Right lobe of liver (tissue), 6 donors: Measurements from ENCODE around the gene NTNG2. TPM values are rescaled to one million over a fixed set of nuclear protein-coding genes. Genes with fewer than 3 reads are reported as not detected.

ENCODE experiments used
- ATAC-seq, 4 donors: fragments of 200-7000 bp; cut with Tn5 transposase; one replicate each; pipeline ENCODE4 v1.9.1; 2020; ENCODE audit warnings: mild to moderate bottlenecking in 4 of 4, moderate library complexity in 4 of 4
- DNase-seq, 3 donors: peaks; one replicate each; pipeline ENCODE4 v3.0.0-alpha.2; 2020
- H3K27ac ChIP-seq, 3 donors: fragments of 200-600 bp; one replicate each; pipeline ENCODE4 v1.8.0; 2022
- H3K27me3 ChIP-seq, 2 donors: fragments of 200-600 bp; one replicate each; pipeline ENCODE4 v1.8.0; 2022
- H3K36me3 ChIP-seq, 4 donors: fragments of 200-600 bp; sonication (generic) in 1 of 4; one replicate each; pipeline versions ENCODE4 v1.5.1 to v1.8.0; 2017 to 2022; ENCODE audit warnings: control low read depth in 1 of 4
- H3K4me1 ChIP-seq, 4 donors: fragments of 200-600 bp; sonication (generic) in 1 of 4; one replicate each; pipeline versions ENCODE4 v1.5.1 to v1.8.0; 2017 to 2022; ENCODE audit warnings: control low read depth in 1 of 4
- H3K4me3 ChIP-seq, 3 donors: fragments of 200-600 bp; one replicate each; pipeline ENCODE4 v1.8.0; 2022
- H3K9me3 ChIP-seq, 4 donors: fragments of 200-600 bp; sonication (generic) in 1 of 4; one replicate each; pipeline versions ENCODE4 v1.5.1 to v1.8.0; 2017 to 2022; ENCODE audit warnings: control low read depth in 1 of 4
- POLR2A ChIP-seq: fragments of 450-650 bp; IDR thresholded peaks from one replicate; pipeline ENCODE4 v1.6.1; 2017; ENCODE audit warnings: antibody characterized with exemption, mild to moderate bottlenecking
- WGBS: methylation state at CpG from one replicate; pipeline ENCODE4 v1.1.6; 2018; ENCODE audit warnings: low coverage, low lambda C conversion rate; ENCODE audit not compliant: insufficient coverage; ENCODE audit errors: missing lambda C conversion rate; 5-methylcytosine and 5-hydroxymethylcytosine counted together
- intact Hi-C, 2 donors: fragments of 100-400 bp; cut with DNase I; formaldehyde crosslinking; loops; one replicate each; pipeline versions ENCODE4 v1.11.2 to v1.14.1; 2022
- total RNA-seq, 6 experiments: library from RNA; depleted of rRNA in 2 of 6; stranded (reverse); fragments of >200 nt in 2 of 6; fragmentation: NEBNext Ultra II Directional in 3 of 6; extraction: Animal tissue kit (Norgen Biotek cat#: 25700) in 3 of 6; gene quantifications; one replicate each; pipeline versions ENCODE4 v1.1.0 to v1.2.4, GENCODE V29; 2016 to 2023
- TF ChIP-seq, protein P1 (sequence below), 4 donors: fragments of 200-600 bp in 3 of 4; fragments of 450-650 bp in 1 of 4; IDR thresholded peaks; one replicate each; pipeline versions ENCODE4 v1.5.1 to v1.8.0; 2016 to 2022; ENCODE audit warnings: antibody characterized with exemption in 4 of 4, mild to moderate bottlenecking in 2 of 4
- donor health status: DM: no; HTN: yes; CAD: no.
- donor health status: DM: no; HTN: no; CAD: no.
- donor health status: DM: no; HTN: no; CAD: no.
- donor health status: DM: no; HTN: yes; CAD: no.
- donor health status: DM: no; HTN: yes; CAD: no.

The NTNG2 gene
- total RNA-seq, 6 experiments from 2014 or later: 0.12 to 1.6 (median 0.24) TPM

DNA sequence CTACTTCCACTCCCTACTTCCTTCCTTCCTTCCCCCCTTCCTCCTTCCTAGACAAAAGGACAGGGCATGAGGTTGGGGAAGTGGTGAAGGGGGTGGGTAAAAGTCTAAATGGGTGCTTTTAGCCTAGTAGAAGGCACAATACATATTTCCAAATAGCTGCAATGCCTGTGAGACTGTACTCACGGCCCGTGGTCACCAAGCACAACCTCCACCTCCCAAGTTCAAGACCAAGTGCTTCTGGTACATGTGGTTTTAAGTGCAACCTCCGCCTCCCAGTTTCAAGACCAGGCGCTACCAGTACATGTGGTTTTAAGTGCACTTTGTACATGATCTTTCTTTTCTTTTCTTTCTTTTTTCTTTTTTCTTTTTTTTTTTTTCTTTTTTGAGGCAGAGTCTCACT lies 14.5 kb upstream of the NTNG2 start:
- no peak overlapping the region for H3K4me3 ChIP-seq
- H3K27ac ChIP-seq: no peak overlapping the region
- H3K4me1 ChIP-seq: no peaks in the 10 kb centered on the region
- no peaks in the 10 kb centered on the region for H3K27me3 ChIP-seq
- no peak for DNase-seq
- ATAC-seq: no peak
- TF ChIP-seq, protein P1, sequence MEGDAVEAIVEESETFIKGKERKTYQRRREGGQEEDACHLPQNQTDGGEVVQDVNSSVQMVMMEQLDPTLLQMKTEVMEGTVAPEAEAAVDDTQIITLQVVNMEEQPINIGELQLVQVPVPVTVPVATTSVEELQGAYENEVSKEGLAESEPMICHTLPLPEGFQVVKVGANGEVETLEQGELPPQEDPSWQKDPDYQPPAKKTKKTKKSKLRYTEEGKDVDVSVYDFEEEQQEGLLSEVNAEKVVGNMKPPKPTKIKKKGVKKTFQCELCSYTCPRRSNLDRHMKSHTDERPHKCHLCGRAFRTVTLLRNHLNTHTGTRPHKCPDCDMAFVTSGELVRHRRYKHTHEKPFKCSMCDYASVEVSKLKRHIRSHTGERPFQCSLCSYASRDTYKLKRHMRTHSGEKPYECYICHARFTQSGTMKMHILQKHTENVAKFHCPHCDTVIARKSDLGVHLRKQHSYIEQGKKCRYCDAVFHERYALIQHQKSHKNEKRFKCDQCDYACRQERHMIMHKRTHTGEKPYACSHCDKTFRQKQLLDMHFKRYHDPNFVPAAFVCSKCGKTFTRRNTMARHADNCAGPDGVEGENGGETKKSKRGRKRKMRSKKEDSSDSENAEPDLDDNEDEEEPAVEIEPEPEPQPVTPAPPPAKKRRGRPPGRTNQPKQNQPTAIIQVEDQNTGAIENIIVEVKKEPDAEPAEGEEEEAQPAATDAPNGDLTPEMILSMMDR (IDR thresholded peaks at IDR 0.05): no peak
- no peaks in the 10 kb centered on the region for H3K36me3 ChIP-seq
- H3K9me3 ChIP-seq: no peaks in the 10 kb centered on the region
- intact Hi-C loops: no loop called here
- 54% methylated on average over 4 of the region's 4 CpGs for WGBS

DNA sequence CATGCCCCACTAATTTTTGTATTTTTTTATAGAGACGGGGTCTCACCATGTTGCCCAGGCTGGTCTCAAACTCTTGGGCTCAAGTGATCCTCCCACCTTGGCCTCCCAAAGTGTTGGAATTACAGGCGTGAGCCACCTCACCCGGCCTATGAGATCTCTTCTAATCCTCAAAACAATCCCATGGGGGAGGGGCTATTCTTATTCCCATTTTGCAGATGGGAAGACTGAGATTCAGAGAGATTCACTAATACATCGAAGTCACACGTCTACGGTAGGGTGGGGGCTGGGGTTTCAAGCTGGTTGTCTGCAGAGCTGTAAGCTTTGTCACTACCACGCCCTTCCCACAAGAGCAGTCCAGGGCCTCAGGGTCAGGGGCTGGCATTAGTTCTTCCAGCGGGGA lies 14.0 kb upstream of the NTNG2 start:
- TF ChIP-seq POLR2A: no peak
- H3K4me1 ChIP-seq: no peaks in the 10 kb centered on the region
- H3K36me3 ChIP-seq: no peaks in the 10 kb centered on the region
- H3K9me3 ChIP-seq: no peaks in the 10 kb centered on the region
- no peak overlapping the region for H3K4me3 ChIP-seq
- ATAC-seq: no peak
- intact Hi-C loops: no loop called here
- no peak overlapping the region for H3K27ac ChIP-seq
- 72% methylated on average over 7 of the region's 8 CpGs for WGBS
- no peak for DNase-seq
- H3K27me3 ChIP-seq: no peaks in the 10 kb centered on the region

DNA sequence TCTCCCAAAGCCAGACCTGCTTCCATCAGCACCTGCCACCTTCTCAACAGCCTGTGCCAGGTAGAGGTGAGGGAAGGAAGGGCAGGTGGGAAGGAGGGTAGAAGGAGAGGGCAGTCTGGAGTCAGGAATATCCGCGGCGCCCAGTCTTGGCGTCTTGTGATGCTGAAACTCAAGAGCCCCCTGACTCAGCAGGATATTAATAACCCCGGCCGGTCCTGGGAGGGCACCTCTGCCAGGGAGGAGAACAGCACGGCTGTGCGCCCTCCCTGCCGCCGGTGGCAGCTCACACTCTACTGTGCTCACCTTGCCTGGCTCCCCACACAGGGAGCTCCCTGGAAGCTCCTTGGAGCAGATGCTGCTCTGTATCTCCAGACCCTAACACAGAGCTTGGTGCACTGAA lies 11.6 kb upstream of the NTNG2 start:
- no peak for ATAC-seq
- TF ChIP-seq, protein P1 (IDR thresholded peaks at IDR 0.05): no peak
- no peak for DNase-seq
- Histone ChIP-seq H3K4me1 (no peaks in the 10 kb centered on the region), H3K9me3 (no peaks in the 10 kb centered on the region), H3K27ac (no peak overlapping the region), H3K4me3 (no peak overlapping the region), H3K36me3 (no peaks in the 10 kb centered on the region), H3K27me3 (no peaks in the 10 kb centered on the region)
- 30% methylated on average over 2 of the region's 10 CpGs for WGBS
- intact Hi-C loops: no loop called here

DNA sequence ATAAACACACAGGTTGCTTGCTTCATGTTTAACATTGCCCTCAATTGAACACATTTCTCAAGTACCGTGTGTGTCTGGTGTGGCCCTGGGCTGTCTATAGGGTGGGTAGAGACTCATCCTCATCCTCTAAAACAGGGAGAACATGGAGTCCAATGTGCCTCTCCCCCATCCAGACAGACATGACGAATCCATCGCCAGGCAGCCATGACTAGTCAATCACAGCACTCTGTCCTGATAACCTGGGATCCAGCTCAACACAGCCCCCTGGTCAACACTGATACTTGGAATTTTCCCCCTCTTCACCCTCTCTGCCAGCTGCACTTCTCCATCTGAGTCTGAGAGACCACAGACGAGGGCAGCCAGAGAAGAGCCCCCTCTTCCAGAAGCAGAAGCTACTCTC lies 10.7 kb upstream of the NTNG2 start:
- Histone ChIP-seq H3K9me3 (no peaks in the 10 kb centered on the region), H3K36me3 (no peaks in the 10 kb centered on the region), H3K27me3 (no peaks in the 10 kb centered on the region), H3K27ac (no peak overlapping the region), H3K4me3 (no peak overlapping the region), H3K4me1 (no peaks in the 10 kb centered on the region)
- intact Hi-C loops: no loop called here
- DNase-seq: no peak
- no CpG with 5 or more reads among the region's 4 CpGs for WGBS
- TF ChIP-seq, protein P1 (IDR thresholded peaks at IDR 0.05): no peak
- no peak for TF ChIP-seq POLR2A
- ATAC-seq: no peak

DNA sequence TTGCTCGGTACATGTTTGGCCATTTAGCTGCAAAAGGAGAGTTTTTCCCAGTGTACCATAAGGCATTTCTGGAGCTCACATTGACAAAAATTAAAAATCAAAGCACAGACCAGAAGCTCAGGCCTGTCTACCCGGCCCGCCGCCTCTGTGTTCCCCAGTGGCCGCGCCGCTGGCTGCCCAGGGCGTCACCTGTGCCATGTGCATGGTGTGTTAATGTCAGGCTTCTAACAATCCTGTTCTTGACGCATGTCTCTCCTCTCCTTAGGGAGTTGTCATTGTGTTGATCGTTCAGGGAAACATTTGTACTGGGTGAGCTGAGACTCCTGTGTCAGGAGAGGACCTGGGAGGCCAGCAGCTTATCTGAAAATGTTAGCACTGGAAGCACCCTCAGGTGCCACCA lies 9.6 kb upstream of the NTNG2 start:
- Histone ChIP-seq H3K9me3 (no peaks in the 10 kb centered on the region), H3K36me3 (no peaks in the 10 kb centered on the region), H3K27ac (no peak overlapping the region), H3K27me3 (no peaks in the 10 kb centered on the region), H3K4me3 (no peak overlapping the region), H3K4me1 (no peaks in the 10 kb centered on the region)
- TF ChIP-seq POLR2A: no peak
- TF ChIP-seq, protein P1 (IDR thresholded peaks at IDR 0.05): no peak
- intact Hi-C loops: no loop called here
- ATAC-seq (no peak), DNase-seq (no peak)
- WGBS: 71% methylated on average over 8 of the region's 10 CpGs
